ENCODE results near the gene IZUMO1. TPM values are rescaled to one million over a fixed set of nuclear protein-coding genes. Genes with fewer than 3 reads are reported as not detected.
"Not testable (repeated sequence)": the region's sequence is repeated elsewhere in the genome, so short reads cannot be mapped to it uniquely, and the experiment has no call there.

IZUMO1 gene
- total RNA-seq, 4 donors from 2014 or later, result 2.1 TPM; not detected in 3

- H3K36me3 ChIP-seq, result no peaks in the 10 kb centered on the region
- H3K4me1 ChIP-seq, result peaks cover 0 to 4% of the 10 kb centered on the region in 2 donors
- in situ Hi-C loops (cut with MboI; ENCODE audit: low sequenced_read_pairs in 4 of 4), result loop anchor here (5.0 kb wide), 2 partner anchors 39 to 49 kb away; no protein-coding TSS in a partner anchor
- no peaks in the 10 kb centered on the region for H3K9me3 ChIP-seq
- DNase-seq (no peak), ATAC-seq (no peak)
- no peak overlapping the region for H3K4me3 ChIP-seq
- intact Hi-C loops (cut with DNase I; ENCODE audit: low total_unique reads), result no loop called here
- no peak for TF ChIP-seq CTCF (IDR thresholded peaks at IDR 0.05 in 4 of 5, conservative IDR thresholded peaks at IDR 0.05 in 1 of 5)
- no peak for TF ChIP-seq POLR2A (IDR thresholded peaks at IDR 0.05)
- no peaks in the 10 kb centered on the region for H3K27me3 ChIP-seq
- H3K27ac ChIP-seq, result no peak overlapping the region
Observed at GRCh38 chr19:48793271-48793670, 46.6 kb upstream of the IZUMO1 start.

GRCh38 chr19:48787331-48787730 is 40.6 kb upstream of the IZUMO1 start:
- in situ Hi-C loops (cut with MboI; ENCODE audit: low sequenced_read_pairs in 4 of 4) (loop anchor here in 1 of 4 donors (10.0 kb wide), 1 partner anchor 187 kb away; no protein-coding TSS in a partner anchor), intact Hi-C loops (cut with DNase I; ENCODE audit: low total_unique reads) (loop anchor here (2.0 kb wide), 1 partner anchor 149 kb away; no protein-coding TSS in a partner anchor)
- not testable (repeated sequence) for H3K4me3 ChIP-seq, H3K36me3 ChIP-seq, H3K27me3 ChIP-seq, H3K9me3 ChIP-seq
- peak overlapping the region; percentile 85 to 89 (median 88) for H3K27ac ChIP-seq
- ATAC-seq, result peak in 1 of 2 donors; percentile 46
- peak; percentile 50 to 83 for DNase-seq
- peaks cover 15 to 22% of the 10 kb centered on the region in 2 donors for H3K4me1 ChIP-seq

- peak overlapping the region; percentile 85 to 89 (median 88) for H3K27ac ChIP-seq
- H3K9me3 ChIP-seq, H3K36me3 ChIP-seq, H3K27me3 ChIP-seq, H3K4me3 ChIP-seq: not testable (repeated sequence)
- H3K4me1 ChIP-seq, result peaks cover 15 to 26% of the 10 kb centered on the region in 2 donors
- in situ Hi-C loops (cut with MboI; ENCODE audit: low sequenced_read_pairs in 4 of 4) (loop anchor here in 1 of 4 donors (10.0 kb wide), 1 partner anchor 188 kb away; no protein-coding TSS in a partner anchor), intact Hi-C loops (cut with DNase I; ENCODE audit: low total_unique reads) (loop anchor here (2.0 kb wide), 1 partner anchor 148 kb away; no protein-coding TSS in a partner anchor)
- ATAC-seq (peak; percentile 79 to 86), DNase-seq (peak; percentile 52 to 87)
Observed at GRCh38 chr19:48786422-48786821, 39.7 kb upstream of the IZUMO1 start.

- H3K36me3 ChIP-seq, result no peaks in the 10 kb centered on the region
- peak overlapping the region; percentile 85 to 89 (median 88) for H3K27ac ChIP-seq
- DNase-seq (no peak), ATAC-seq (no peak)
- intact Hi-C loops (cut with DNase I; ENCODE audit: low total_unique reads), result no loop called here
- H3K27me3 ChIP-seq, result no peaks in the 10 kb centered on the region
- no peaks in the 10 kb centered on the region for H3K9me3 ChIP-seq
- no peak overlapping the region for H3K4me3 ChIP-seq
- H3K4me1 ChIP-seq, result peaks cover 19 to 26% of the 10 kb centered on the region in 2 donors
- TF ChIP-seq POLR2A (IDR thresholded peaks at IDR 0.05), result no peak
- TF ChIP-seq CTCF (IDR thresholded peaks at IDR 0.05 in 4 of 5, conservative IDR thresholded peaks at IDR 0.05 in 1 of 5), result no peak
- in situ Hi-C loops (cut with MboI; ENCODE audit: low sequenced_read_pairs in 4 of 4), result loop anchor here in 1 of 4 donors (10.0 kb wide), 1 partner anchor 190 kb away; no protein-coding TSS in a partner anchor
Observed at GRCh38 chr19:48784527-48784926, 37.8 kb upstream of the IZUMO1 start.

- Histone ChIP-seq H3K27me3 (no peaks in the 10 kb centered on the region), H3K4me3 (no peak overlapping the region), H3K27ac (peak overlapping the region; percentile 75 to 84 (median 81)), H3K36me3 (no peaks in the 10 kb centered on the region), H3K4me1 (peaks cover 5 to 6% of the 10 kb centered on the region in 2 donors), H3K9me3 (no peaks in the 10 kb centered on the region)
- DNase-seq, result no peak
- TF ChIP-seq CTCF (IDR thresholded peaks at IDR 0.05 in 4 of 5, conservative IDR thresholded peaks at IDR 0.05 in 1 of 5) (no peak), POLR2A (IDR thresholded peaks at IDR 0.05) (peak in 1 of 2 donors; percentile 45)
- no peak for ATAC-seq
- intact Hi-C loops (cut with DNase I; ENCODE audit: low total_unique reads), result no loop called here
- in situ Hi-C loops (cut with MboI; ENCODE audit: low sequenced_read_pairs in 4 of 4), result loop anchor here in 1 of 4 donors (10.0 kb wide), 1 partner anchor 194 kb away; no protein-coding TSS in a partner anchor
Observed at GRCh38 chr19:48780631-48781391, 34.1 kb upstream of the IZUMO1 start.

Measured in gastrocnemius medialis (tissue), 4 donors.